Stimulated activated CD8-positive, alpha-beta memory T cell treated with anti-CD3 and anti-CD28 coated beads, Interleukin-12 subunit alpha, Interleukin-12 subunit beta, amount 100 ng/mL, for 24 hours (primary cell): Measurements from ENCODE around the gene CHMP1B.

Source experiments
- DNase-seq: peaks from one replicate; pipeline ENCODE4 v3.0.0-alpha.2; 2020; ENCODE audit errors: extremely low read depth

Gene CHMP1B

GRCh38 chr18:11851146-11851805 lies at the start of gene CHMP1B:
Gene CHMP1B (plus strand): TSS chr18:11851413. CDS start chr18:11851512, 99 bp downstream.
- DNase-seq, result peak; percentile 97

GRCh38 chr18:11801573-11801972 lies 49.6 kb upstream of the CHMP1B start:
- DNase-seq, result no peak

GRCh38 chr18:11802158-11802557 lies 49.1 kb upstream of the CHMP1B start:
- no peak for DNase-seq

- DNase-seq, result no peak
These were observed 48.6 kb upstream of the CHMP1B start for GRCh38 chr18:11802586-11802985.

- no peak for DNase-seq
These were observed 44.0 kb upstream of the CHMP1B start for GRCh38 chr18:11807233-11807632.

GRCh38 chr18:11808001-11808855 lies 43.0 kb upstream of the CHMP1B start:
- no peak for DNase-seq

- DNase-seq, result no peak
These were observed 41.3 kb upstream of the CHMP1B start for GRCh38 chr18:11809895-11810294.

- no peak for DNase-seq
These were observed 40.8 kb upstream of the CHMP1B start for GRCh38 chr18:11810379-11810778.

GRCh38 chr18:11811009-11811408 lies 40.2 kb upstream of the CHMP1B start:
- no peak for DNase-seq

- DNase-seq, result no peak
These were observed 34.0 kb upstream of the CHMP1B start for GRCh38 chr18:11817229-11817628.

GRCh38 chr18:11818486-11819203 lies 32.6 kb upstream of the CHMP1B start:
- no peak for DNase-seq

GRCh38 chr18:11819938-11820337 lies 31.3 kb upstream of the CHMP1B start:
- DNase-seq, result no peak

- DNase-seq, result no peak
These were observed 30.5 kb upstream of the CHMP1B start for GRCh38 chr18:11820697-11821096.

GRCh38 chr18:11821208-11821607 lies 30.0 kb upstream of the CHMP1B start:
- DNase-seq, result no peak

GRCh38 chr18:11821643-11822237 lies 29.5 kb upstream of the CHMP1B start:
- DNase-seq, result no peak

- DNase-seq, result no peak
These were observed 27.7 kb upstream of the CHMP1B start for GRCh38 chr18:11823545-11823944.

GRCh38 chr18:11826836-11827235 lies 24.4 kb upstream of the CHMP1B start:
- DNase-seq, result no peak

GRCh38 chr18:11828786-11829432 lies 22.3 kb upstream of the CHMP1B start:
- DNase-seq, result no peak

GRCh38 chr18:11830585-11830984 lies 20.6 kb upstream of the CHMP1B start:
- DNase-seq, result no peak

- no peak for DNase-seq
These were observed 19.3 kb upstream of the CHMP1B start for GRCh38 chr18:11831921-11832320.

- no peak for DNase-seq
These were observed 16.4 kb upstream of the CHMP1B start for GRCh38 chr18:11834772-11835171.

- DNase-seq, result no peak
These were observed 11.7 kb upstream of the CHMP1B start for GRCh38 chr18:11839556-11839955.
